Activated CD8-positive, alpha-beta T cell treated with anti-CD3 and anti-CD28 coated beads, Interleukin-2, amount 10 ng/mL, durations not matched to agents 7 days and 5 days (primary cell): ENCODE measurements around the gene TRAP1. TPM values are rescaled to one million over a fixed set of nuclear protein-coding genes. Genes with fewer than 3 reads are reported as not detected.
"Not testable (repeated sequence)": the region's sequence is repeated elsewhere in the genome, so short reads cannot be mapped to it uniquely, and the experiment has no call there.

Experiments
- ATAC-seq: fragments of 150-1000 bp; cut with Tn5 transposase; one replicate; pipeline ENCODE4 v1.10.0; 2021; ENCODE audit warnings: moderate library complexity
- CTCF ChIA-PET: fragments of 350-600 bp; sonication (Branson Sonifier 250); formaldehyde crosslinking; loops from one replicate; lab custom pipeline; 2021; ENCODE audit warnings: antibody characterized with exemption; lab: Charles Lee
- POLR2A ChIA-PET: fragments of 350-600 bp; sonication (Branson Sonifier 250); formaldehyde crosslinking; loops from one replicate; lab custom pipeline; 2021; ENCODE audit warnings: antibody characterized with exemption; lab: Charles Lee
- DNase-seq: peaks from one replicate; pipeline ENCODE4 v3.0.0-alpha.2; 2020
- H3K27ac Mint-ChIP-seq: one replicate; pipeline ENCODE4 v1.8.0; 2021; ENCODE audit warnings: mild to moderate bottlenecking, mixed read lengths
- H3K27me3 Mint-ChIP-seq: one replicate; pipeline ENCODE4 v1.8.0; 2021; ENCODE audit warnings: low read depth, mixed read lengths
- H3K36me3 Mint-ChIP-seq: one replicate; pipeline ENCODE4 v1.8.0; 2021; ENCODE audit warnings: low read depth, mixed read lengths
- H3K4me1 Mint-ChIP-seq: one replicate; pipeline ENCODE4 v1.8.0; 2021; ENCODE audit warnings: low read depth, mixed read lengths
- H3K4me3 Mint-ChIP-seq: one replicate; pipeline ENCODE4 v1.8.0; 2021; ENCODE audit warnings: mild to moderate bottlenecking, mixed read lengths
- H3K9me3 Mint-ChIP-seq: one replicate; pipeline ENCODE4 v1.8.0; 2022; ENCODE audit warnings: mixed read lengths; ENCODE audit not compliant: insufficient read depth
- total RNA-seq, 2 experiments: library from RNA; stranded (reverse); gene quantifications; one replicate each; pipeline ENCODE4 v1.2.3, GENCODE V29; 2021

Gene TRAP1
- total RNA-seq, 2 experiments from 2014 or later, result 126 to 129 TPM

GRCh38 chr16:3668626-3669025, 48.7 kb downstream of the TRAP1 start:
- Mint-ChIP-seq H3K4me1 (peaks cover 48% of the 10 kb centered on the region), H3K9me3 (no peaks in the 10 kb centered on the region), H3K27ac (peak overlapping the region; percentile 39), H3K4me3 (no peak overlapping the region), H3K27me3 (no peaks in the 10 kb centered on the region), H3K36me3 (peaks cover 50% of the 10 kb centered on the region)
- CTCF ChIA-PET, result interaction anchor here (0.8 kb wide), 1 partner anchor 13 kb away, joined by 3 read pairs; no protein-coding TSS in a partner anchor
- ATAC-seq (no peak), DNase-seq (no peak)
- POLR2A ChIA-PET, result no interaction called here

GRCh38 chr16:3665508-3665907, 51.8 kb downstream of the TRAP1 start:
- Mint-ChIP-seq H3K27ac (peak overlapping the region; percentile 90), H3K4me3 (no peak overlapping the region), H3K27me3 (no peaks in the 10 kb centered on the region), H3K4me1 (peaks cover 47% of the 10 kb centered on the region), H3K36me3 (peaks cover 59% of the 10 kb centered on the region), H3K9me3 (no peaks in the 10 kb centered on the region)
- ChIA-PET CTCF (interaction anchor here (0.9 kb wide), 2 partner anchors 39 to 45 kb away, joined by 3 read pairs; no protein-coding TSS in a partner anchor), POLR2A (no interaction called here)
- DNase-seq (peak; percentile 78), ATAC-seq (peak; percentile 94)

GRCh38 chr16:3664187-3664896, 53.0 kb downstream of the TRAP1 start:
- Mint-ChIP-seq H3K9me3 (no peaks in the 10 kb centered on the region), H3K27ac (peak overlapping the region; percentile 90), H3K4me3 (no peak overlapping the region), H3K4me1 (peaks cover 47% of the 10 kb centered on the region), H3K27me3 (no peaks in the 10 kb centered on the region), H3K36me3 (peaks cover 65% of the 10 kb centered on the region)
- DNase-seq (no peak), ATAC-seq (no peak)
- CTCF ChIA-PET, result interaction anchor here (1.4 kb wide), 1 partner anchor 38 kb away, joined by 5 read pairs; no protein-coding TSS in a partner anchor
- POLR2A ChIA-PET, result no interaction called here

GRCh38 chr16:3662601-3663000, 54.7 kb downstream of the TRAP1 start:
- no peak for ATAC-seq
- H3K27me3 Mint-ChIP-seq, result no peaks in the 10 kb centered on the region
- peaks cover 62% of the 10 kb centered on the region for H3K36me3 Mint-ChIP-seq
- no peak overlapping the region for H3K27ac Mint-ChIP-seq
- H3K4me3 Mint-ChIP-seq, result no peak overlapping the region
- ChIA-PET CTCF (interaction anchor here (1.5 to 1.6 kb wide), 2 partner anchors 9 to 36 kb away, joined by 6 to 7 read pairs; no protein-coding TSS in a partner anchor), POLR2A (interaction anchor here (0.6 to 0.7 kb wide), 2 partner anchors 50 to 95 kb away, joined by 4 read pairs; no protein-coding TSS in a partner anchor)
- H3K4me1 Mint-ChIP-seq, result peaks cover 44% of the 10 kb centered on the region
- no peak for DNase-seq
- no peaks in the 10 kb centered on the region for H3K9me3 Mint-ChIP-seq

GRCh38 chr16:3661922-3662321, 55.4 kb downstream of the TRAP1 start:
- Mint-ChIP-seq H3K36me3 (peaks cover 66% of the 10 kb centered on the region), H3K27me3 (no peaks in the 10 kb centered on the region), H3K9me3 (no peaks in the 10 kb centered on the region), H3K27ac (no peak overlapping the region), H3K4me1 (peaks cover 49% of the 10 kb centered on the region), H3K4me3 (no peak overlapping the region)
- POLR2A ChIA-PET, result no interaction called here
- DNase-seq (no peak), ATAC-seq (no peak)
- CTCF ChIA-PET, result interaction anchor here (1.5 to 1.6 kb wide), 2 partner anchors 8 to 35 kb away, joined by 6 to 7 read pairs; no protein-coding TSS in a partner anchor

GRCh38 chr16:3661311-3661710, 56.0 kb downstream of the TRAP1 start:
- peaks cover 66% of the 10 kb centered on the region for H3K36me3 Mint-ChIP-seq
- H3K4me3 Mint-ChIP-seq, result no peak overlapping the region
- no peaks in the 10 kb centered on the region for H3K27me3 Mint-ChIP-seq
- ATAC-seq (no peak), DNase-seq (no peak)
- H3K9me3 Mint-ChIP-seq, result no peaks in the 10 kb centered on the region
- ChIA-PET CTCF (no interaction called here), POLR2A (no interaction called here)
- peaks cover 47% of the 10 kb centered on the region for H3K4me1 Mint-ChIP-seq
- H3K27ac Mint-ChIP-seq, result peak overlapping the region; percentile 7

- Mint-ChIP-seq H3K9me3 (no peaks in the 10 kb centered on the region), H3K36me3 (peaks cover 60% of the 10 kb centered on the region), H3K4me3 (no peak overlapping the region), H3K27ac (peak overlapping the region; percentile 43), H3K4me1 (peaks cover 33% of the 10 kb centered on the region), H3K27me3 (no peaks in the 10 kb centered on the region)
- ATAC-seq, result no peak
- no peak for DNase-seq
- POLR2A ChIA-PET, result interaction anchor here (1.2 kb wide), 1 partner anchor 17 kb away, joined by 3 read pairs; no protein-coding TSS in a partner anchor
- CTCF ChIA-PET, result no interaction called here
Observed at GRCh38 chr16:3659251-3659650, 58.1 kb downstream of the TRAP1 start.

- H3K4me3 Mint-ChIP-seq, result no peak overlapping the region
- no peaks in the 10 kb centered on the region for H3K27me3 Mint-ChIP-seq
- ChIA-PET CTCF (interaction anchor here (0.7 to 2.5 kb wide), 3 partner anchors 10 to 78 kb away, joined by 3 to 9 read pairs (median 3); no protein-coding TSS in a partner anchor), POLR2A (interaction anchor here (0.9 kb wide), 1 partner anchor 19 kb away, joined by 3 read pairs; no protein-coding TSS in a partner anchor)
- DNase-seq (no peak), ATAC-seq (no peak)
- peak overlapping the region; percentile 78 for H3K27ac Mint-ChIP-seq
- H3K9me3 Mint-ChIP-seq, result no peaks in the 10 kb centered on the region
- peaks cover 35% of the 10 kb centered on the region for H3K4me1 Mint-ChIP-seq
- H3K36me3 Mint-ChIP-seq, result peaks cover 52% of the 10 kb centered on the region
Observed at GRCh38 chr16:3656491-3657468, 60.5 kb downstream of the TRAP1 start.

- peaks cover 51% of the 10 kb centered on the region for H3K36me3 Mint-ChIP-seq
- CTCF ChIA-PET, result interaction anchor here (0.7 to 2.5 kb wide), 3 partner anchors 10 to 77 kb away, joined by 3 to 9 read pairs (median 3); no protein-coding TSS in a partner anchor
Observed at GRCh38 chr16:3656160-3656490, 61.2 kb downstream of the TRAP1 start.

GRCh38 chr16:3655396-3656159, 61.7 kb downstream of the TRAP1 start:
- H3K9me3 Mint-ChIP-seq, result no peaks in the 10 kb centered on the region
- POLR2A ChIA-PET, result no interaction called here

More at GRCh38 chr16:3656160-3656490, 61.2 kb downstream of the TRAP1 start:
- H3K9me3 Mint-ChIP-seq, H3K27me3 Mint-ChIP-seq, POLR2A ChIA-PET, ATAC-seq, H3K27ac Mint-ChIP-seq, DNase-seq, H3K4me3 Mint-ChIP-seq: not testable (repeated sequence)
- peaks cover 31% of the 10 kb centered on the region for H3K4me1 Mint-ChIP-seq

GRCh38 chr16:3655030-3655395, 62.3 kb downstream of the TRAP1 start:
- no peak overlapping the region for H3K4me3 Mint-ChIP-seq
- peaks cover 25% of the 10 kb centered on the region for H3K4me1 Mint-ChIP-seq
- no peaks in the 10 kb centered on the region for H3K27me3 Mint-ChIP-seq
- no peak overlapping the region for H3K27ac Mint-ChIP-seq
- H3K36me3 Mint-ChIP-seq, result peaks cover 47% of the 10 kb centered on the region
- DNase-seq, result no peak
- H3K9me3 Mint-ChIP-seq, result no peaks in the 10 kb centered on the region
- ChIA-PET CTCF (interaction anchor here (1.6 to 2.5 kb wide), 2 partner anchors 17 to 29 kb away, joined by 5 to 9 read pairs; no protein-coding TSS in a partner anchor), POLR2A (no interaction called here)
- no peak for ATAC-seq

More at GRCh38 chr16:3655396-3656159, 61.7 kb downstream of the TRAP1 start:
- H3K27ac Mint-ChIP-seq, result no peak overlapping the region
- H3K4me1 Mint-ChIP-seq, result peaks cover 27% of the 10 kb centered on the region
- ATAC-seq, result no peak
- H3K4me3 Mint-ChIP-seq, result no peak overlapping the region
- no peaks in the 10 kb centered on the region for H3K27me3 Mint-ChIP-seq
- DNase-seq, result no peak
- peaks cover 46% of the 10 kb centered on the region for H3K36me3 Mint-ChIP-seq
- CTCF ChIA-PET, result interaction anchor here (1.6 to 2.5 kb wide), 2 partner anchors 18 to 29 kb away, joined by 5 to 9 read pairs; no protein-coding TSS in a partner anchor
